Tibial nerve (tissue), 4 donors: ENCODE data around the gene PFDN1.

Experiments used
- EP300 ChIP-seq, 2 donors: sonication (generic); formaldehyde crosslinking; IDR thresholded peaks; one replicate each; pipeline ENCODE4 v1.6.1; 2017; ENCODE audit warnings: antibody characterized with exemption in 2 of 2, mild to moderate bottlenecking in 1 of 2
- TF ChIP-seq, protein P1 (sequence below), 5 experiments: fragments of 200-600 bp in 3 of 5; fragments of 450-650 bp in 2 of 5; sonication (generic) in 3 of 5; IDR thresholded peaks; one replicate each; pipeline ENCODE4 v1.5.1; 2016 to 2019; ENCODE audit warnings: antibody characterized with exemption in 5 of 5, mild to moderate bottlenecking in 3 of 5, moderate library complexity in 2 of 5

DNA sequence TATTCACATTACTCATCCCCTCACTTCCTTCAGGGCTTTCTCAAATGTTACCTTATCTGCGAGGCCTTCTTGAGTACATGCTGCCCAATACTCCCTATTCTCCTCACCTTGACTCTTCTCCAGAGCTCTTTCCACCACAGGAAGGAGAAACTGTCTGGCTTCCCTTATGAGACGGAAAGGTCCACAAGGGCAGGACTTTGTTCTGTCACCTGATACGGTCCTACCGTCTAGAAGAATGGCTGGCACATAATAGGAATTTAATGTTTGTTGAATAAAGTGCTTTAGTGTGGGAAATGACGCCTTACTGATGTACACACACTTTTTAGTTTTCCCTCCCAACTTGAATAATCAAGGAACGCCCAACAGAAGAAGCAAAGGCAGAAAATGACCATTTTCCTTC lies 52.5 kb downstream of the PFDN1 start:
- peak in 1 of 2 donors; percentile 28 for TF ChIP-seq EP300 (IDR thresholded peaks at IDR 0.05)
- TF ChIP-seq, protein P1, sequence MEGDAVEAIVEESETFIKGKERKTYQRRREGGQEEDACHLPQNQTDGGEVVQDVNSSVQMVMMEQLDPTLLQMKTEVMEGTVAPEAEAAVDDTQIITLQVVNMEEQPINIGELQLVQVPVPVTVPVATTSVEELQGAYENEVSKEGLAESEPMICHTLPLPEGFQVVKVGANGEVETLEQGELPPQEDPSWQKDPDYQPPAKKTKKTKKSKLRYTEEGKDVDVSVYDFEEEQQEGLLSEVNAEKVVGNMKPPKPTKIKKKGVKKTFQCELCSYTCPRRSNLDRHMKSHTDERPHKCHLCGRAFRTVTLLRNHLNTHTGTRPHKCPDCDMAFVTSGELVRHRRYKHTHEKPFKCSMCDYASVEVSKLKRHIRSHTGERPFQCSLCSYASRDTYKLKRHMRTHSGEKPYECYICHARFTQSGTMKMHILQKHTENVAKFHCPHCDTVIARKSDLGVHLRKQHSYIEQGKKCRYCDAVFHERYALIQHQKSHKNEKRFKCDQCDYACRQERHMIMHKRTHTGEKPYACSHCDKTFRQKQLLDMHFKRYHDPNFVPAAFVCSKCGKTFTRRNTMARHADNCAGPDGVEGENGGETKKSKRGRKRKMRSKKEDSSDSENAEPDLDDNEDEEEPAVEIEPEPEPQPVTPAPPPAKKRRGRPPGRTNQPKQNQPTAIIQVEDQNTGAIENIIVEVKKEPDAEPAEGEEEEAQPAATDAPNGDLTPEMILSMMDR (IDR thresholded peaks at IDR 0.05): no peak
